LHCN-M2 (cell line): ENCODE measurements around the gene APOL1. TPM values are rescaled to one million over a fixed set of nuclear protein-coding genes. Genes with fewer than 3 reads are reported as not detected.
"Not testable (repeated sequence)": the region's sequence is repeated elsewhere in the genome, so short reads cannot be mapped to it uniquely, and the experiment has no call there.

ENCODE experiments used
- DNase-seq: peaks from one replicate; pipeline ENCODE4 v3.0.0-alpha.2; 2012; ENCODE audit warnings: low read depth
- total RNA-seq: library from RNA; depleted of rRNA; stranded (reverse); fragments of >200 nt; gene quantifications from 2 replicates; pipeline ENCODE4 v1.2.3, GENCODE V29; 2014

The APOL1 gene
- total RNA-seq, 1 experiment from 2014 or later = 1.7 TPM

GRCh38 chr22:36225333-36225922 is 27.5 kb upstream of the APOL1 start:
- DNase-seq = no peak

- no peak for DNase-seq
These were observed 26.7 kb upstream of the APOL1 start for GRCh38 chr22:36226189-36226588.

GRCh38 chr22:36227396-36227795 is 25.5 kb upstream of the APOL1 start:
- DNase-seq = no peak

GRCh38 chr22:36227806-36228205 is 25.1 kb upstream of the APOL1 start:
- DNase-seq = no peak

- DNase-seq = not testable (repeated sequence)
These were observed 24.6 kb upstream of the APOL1 start for GRCh38 chr22:36228369-36228768.

- no peak for DNase-seq
These were observed 24.0 kb upstream of the APOL1 start for GRCh38 chr22:36228944-36229343.

- DNase-seq = not testable (repeated sequence)
These were observed 23.3 kb upstream of the APOL1 start for GRCh38 chr22:36229649-36230048.

- DNase-seq = not testable (repeated sequence)
These were observed 21.9 kb upstream of the APOL1 start for GRCh38 chr22:36231051-36231450.

GRCh38 chr22:36232715-36233401 is 20.1 kb upstream of the APOL1 start:
- DNase-seq = no peak

GRCh38 chr22:36233796-36234195 is 19.1 kb upstream of the APOL1 start:
- no peak for DNase-seq

- DNase-seq = no peak
These were observed 18.7 kb upstream of the APOL1 start for GRCh38 chr22:36234213-36234612.

GRCh38 chr22:36234919-36235318 is 18.0 kb upstream of the APOL1 start:
- DNase-seq = no peak

- DNase-seq = no peak
These were observed 17.3 kb upstream of the APOL1 start for GRCh38 chr22:36235585-36235984.

- no peak for DNase-seq
These were observed 16.3 kb upstream of the APOL1 start for GRCh38 chr22:36236388-36237319.

- DNase-seq = peak; percentile 14
These were observed 15.2 kb upstream of the APOL1 start for GRCh38 chr22:36237462-36238372.

GRCh38 chr22:36238373-36239149 is 14.4 kb upstream of the APOL1 start:
- DNase-seq = peak; percentile 15

- DNase-seq = no peak
These were observed 13.9 kb upstream of the APOL1 start for GRCh38 chr22:36239150-36239400.

GRCh38 chr22:36239401-36240171 is 13.3 kb upstream of the APOL1 start, which contains the start of gene APOL2:
Gene APOL2 (minus strand): TSS chr22:36239527. CDS start chr22:36233162, 6,365 bp downstream.
- peak; percentile 93 for DNase-seq

GRCh38 chr22:36243986-36244385 is 8.9 kb upstream of the APOL1 start:
- no peak for DNase-seq
